ENCODE results near the gene RBM15. TPM values are rescaled to one million over a fixed set of nuclear protein-coding genes. Genes with fewer than 3 reads are reported as not detected.

Gene RBM15
- total RNA-seq, 4 donors from 2014 or later, result 24.1 to 42.4 (median 31.4) TPM

- TF ChIP-seq, protein P1, sequence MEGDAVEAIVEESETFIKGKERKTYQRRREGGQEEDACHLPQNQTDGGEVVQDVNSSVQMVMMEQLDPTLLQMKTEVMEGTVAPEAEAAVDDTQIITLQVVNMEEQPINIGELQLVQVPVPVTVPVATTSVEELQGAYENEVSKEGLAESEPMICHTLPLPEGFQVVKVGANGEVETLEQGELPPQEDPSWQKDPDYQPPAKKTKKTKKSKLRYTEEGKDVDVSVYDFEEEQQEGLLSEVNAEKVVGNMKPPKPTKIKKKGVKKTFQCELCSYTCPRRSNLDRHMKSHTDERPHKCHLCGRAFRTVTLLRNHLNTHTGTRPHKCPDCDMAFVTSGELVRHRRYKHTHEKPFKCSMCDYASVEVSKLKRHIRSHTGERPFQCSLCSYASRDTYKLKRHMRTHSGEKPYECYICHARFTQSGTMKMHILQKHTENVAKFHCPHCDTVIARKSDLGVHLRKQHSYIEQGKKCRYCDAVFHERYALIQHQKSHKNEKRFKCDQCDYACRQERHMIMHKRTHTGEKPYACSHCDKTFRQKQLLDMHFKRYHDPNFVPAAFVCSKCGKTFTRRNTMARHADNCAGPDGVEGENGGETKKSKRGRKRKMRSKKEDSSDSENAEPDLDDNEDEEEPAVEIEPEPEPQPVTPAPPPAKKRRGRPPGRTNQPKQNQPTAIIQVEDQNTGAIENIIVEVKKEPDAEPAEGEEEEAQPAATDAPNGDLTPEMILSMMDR (IDR thresholded peaks at IDR 0.05; ENCODE audit: low read depth), result no peak
Observed at GRCh38 chr1:110300412-110301085, 38.6 kb upstream of the RBM15 start.

DNA sequence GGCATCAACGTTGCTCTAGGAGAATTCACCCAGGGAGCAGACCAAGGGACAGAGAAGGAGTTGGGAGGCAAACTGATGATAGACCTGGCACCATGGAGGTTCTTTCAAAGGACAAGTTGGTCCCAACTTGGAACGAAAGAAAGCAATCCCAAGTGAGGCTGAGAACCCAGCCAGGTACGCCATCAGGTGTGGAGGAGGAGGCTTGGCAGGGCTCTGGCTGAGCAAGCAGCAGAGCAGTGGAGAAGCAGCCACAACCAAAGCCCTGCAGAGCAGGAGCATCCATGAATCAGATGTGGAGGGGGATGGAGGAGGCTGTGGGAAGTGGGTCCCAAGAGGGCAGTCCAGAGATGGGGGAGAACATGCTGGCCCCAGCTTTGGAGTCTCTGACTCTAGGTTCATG, 36.3 kb upstream of the RBM15 start:
- TF ChIP-seq, protein P1 (IDR thresholded peaks at IDR 0.05; ENCODE audit: low read depth), result no peak

DNA sequence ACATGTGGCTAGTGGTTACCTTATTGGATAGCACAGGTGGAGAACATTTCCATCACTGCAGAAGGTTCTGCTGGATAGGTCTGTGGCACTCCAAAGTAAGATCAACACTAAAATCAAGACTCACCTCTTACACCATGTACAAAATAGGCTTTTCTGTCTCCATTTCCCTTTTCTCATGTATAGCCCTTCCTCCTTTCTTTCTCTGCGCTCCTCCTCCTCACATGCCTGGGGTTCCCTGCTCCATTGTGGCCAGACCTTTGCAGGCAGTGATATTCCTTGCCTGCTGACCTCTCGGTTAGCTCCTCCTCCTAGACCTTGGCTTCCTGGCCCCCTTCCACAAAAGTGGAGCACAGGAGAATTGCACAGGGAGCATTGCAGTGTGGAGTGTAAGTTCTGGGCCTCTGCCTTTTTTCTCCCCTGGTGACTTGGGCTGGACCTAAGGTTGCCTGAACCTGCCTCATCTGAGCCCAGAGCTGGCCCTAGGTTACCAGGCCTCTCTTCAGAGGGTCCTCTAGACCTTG, 33.2 kb upstream of the RBM15 start:
- TF ChIP-seq, protein P1 (IDR thresholded peaks at IDR 0.05; ENCODE audit: low read depth), result no peak

GRCh38 chr1:110307239-110307974, 31.8 kb upstream of the RBM15 start:
- TF ChIP-seq, protein P1 (IDR thresholded peaks at IDR 0.05; ENCODE audit: low read depth), result no peak

GRCh38 chr1:110308247-110308646, 30.9 kb upstream of the RBM15 start:
- TF ChIP-seq, protein P1 (IDR thresholded peaks at IDR 0.05; ENCODE audit: low read depth), result no peak

DNA sequence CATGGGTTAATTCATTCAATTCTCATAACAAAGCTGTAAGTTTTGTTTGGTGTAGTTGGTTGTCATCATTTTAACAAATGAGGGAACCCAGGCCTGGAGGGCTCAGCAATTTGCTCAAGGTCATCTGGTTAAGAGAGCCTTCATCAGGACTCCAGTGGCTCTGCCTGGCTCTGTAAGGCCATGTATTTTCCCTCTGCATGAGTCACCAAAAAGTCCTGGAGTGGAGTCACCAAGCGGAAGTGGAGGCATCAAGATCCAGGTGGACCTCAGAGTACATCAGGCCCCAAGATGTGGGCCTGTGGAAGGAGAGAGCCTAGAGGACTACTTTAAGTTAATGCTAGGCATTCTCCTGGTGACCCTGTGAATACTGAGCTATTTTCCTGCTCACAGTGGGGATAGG, 30.0 kb upstream of the RBM15 start:
- TF ChIP-seq, protein P1 (IDR thresholded peaks at IDR 0.05; ENCODE audit: low read depth), result no peak

- TF ChIP-seq, protein P1 (IDR thresholded peaks at IDR 0.05; ENCODE audit: low read depth), result no peak
Observed at GRCh38 chr1:110309767-110310166, 29.4 kb upstream of the RBM15 start.
